AG04449 (cell line): Measurements from ENCODE around the gene MYOM1.
A peak's percentile ranks its signal among the peaks of the same experiment; 100 is the strongest.

ENCODE experiments used
- CTCF ChIA-PET: fragments of 350-600 bp; formaldehyde crosslinking; extraction: SDS; loops from one replicate; lab custom pipeline; 2021; ENCODE audit warnings: antibody characterized with exemption; lab: Yijun Ruan, JAX
- POLR2A ChIA-PET: fragments of 400-600, 350-600 bp; formaldehyde crosslinking; extraction: SDS; loops from one replicate; lab custom pipeline; 2020; ENCODE audit warnings: antibody characterized with exemption, inconsistent platforms; lab: Yijun Ruan, JAX
- DNase-seq: peaks from one replicate; pipeline ENCODE4 v3.0.0-alpha.2; 2010; ENCODE audit warnings: low read depth, low spot score
- H3K4me3 ChIP-seq: 2 replicates; pipeline ENCODE4 v1.5.1; 2011; ENCODE audit warnings: low read depth, mild to moderate bottlenecking, control low read depth, low read length
- CTCF ChIP-seq: IDR thresholded peaks from one replicate; pipeline ENCODE4 v1.5.1; 2011; ENCODE audit warnings: mild to moderate bottlenecking, moderate library complexity, low read length, control low read depth, inconsistent platforms; ENCODE audit not compliant: insufficient read depth; ENCODE audit errors: missing control alignments

MYOM1 gene

GRCh38 chr18:3062798-3063680 is 156.7 kb downstream of the MYOM1 start:
- ChIA-PET POLR2A (no interaction called here), CTCF (interaction anchor here (0.6 to 6.8 kb wide), 35 partner anchors 9 to 184 kb away, joined by 3 to 113 read pairs (median 5); no protein-coding TSS in a partner anchor)
- peak; percentile 67 for TF ChIP-seq CTCF
- no peak for DNase-seq
- no peak overlapping the region for H3K4me3 ChIP-seq

GRCh38 chr18:3061581-3062312 is 158.0 kb downstream of the MYOM1 start:
- no peak for DNase-seq
- POLR2A ChIA-PET = no interaction called here
- CTCF ChIA-PET = interaction anchor here (0.7 to 6.8 kb wide), 27 partner anchors 8 to 185 kb away, joined by 3 to 113 read pairs (median 6); no protein-coding TSS in a partner anchor
- no peak for TF ChIP-seq CTCF
- no peak overlapping the region for H3K4me3 ChIP-seq

GRCh38 chr18:3060667-3061580 is 158.8 kb downstream of the MYOM1 start:
- CTCF ChIA-PET = interaction anchor here (1.2 to 6.8 kb wide), 8 partner anchors 15 to 128 kb away, joined by 4 to 113 read pairs (median 12); no protein-coding TSS in a partner anchor
- TF ChIP-seq CTCF = no peak
- no peak for DNase-seq
- POLR2A ChIA-PET = no interaction called here
- H3K4me3 ChIP-seq = no peak overlapping the region

- DNase-seq = no peak
- no peak for TF ChIP-seq CTCF
- CTCF ChIA-PET = interaction anchor here (1.2 to 6.8 kb wide), 2 partner anchors 30 to 126 kb away, joined by 3 to 41 read pairs; no protein-coding TSS in a partner anchor
- POLR2A ChIA-PET = no interaction called here
- H3K4me3 ChIP-seq = no peak overlapping the region
Measured at GRCh38 chr18:3059272-3059671, 160.5 kb downstream of the MYOM1 start.

DNA sequence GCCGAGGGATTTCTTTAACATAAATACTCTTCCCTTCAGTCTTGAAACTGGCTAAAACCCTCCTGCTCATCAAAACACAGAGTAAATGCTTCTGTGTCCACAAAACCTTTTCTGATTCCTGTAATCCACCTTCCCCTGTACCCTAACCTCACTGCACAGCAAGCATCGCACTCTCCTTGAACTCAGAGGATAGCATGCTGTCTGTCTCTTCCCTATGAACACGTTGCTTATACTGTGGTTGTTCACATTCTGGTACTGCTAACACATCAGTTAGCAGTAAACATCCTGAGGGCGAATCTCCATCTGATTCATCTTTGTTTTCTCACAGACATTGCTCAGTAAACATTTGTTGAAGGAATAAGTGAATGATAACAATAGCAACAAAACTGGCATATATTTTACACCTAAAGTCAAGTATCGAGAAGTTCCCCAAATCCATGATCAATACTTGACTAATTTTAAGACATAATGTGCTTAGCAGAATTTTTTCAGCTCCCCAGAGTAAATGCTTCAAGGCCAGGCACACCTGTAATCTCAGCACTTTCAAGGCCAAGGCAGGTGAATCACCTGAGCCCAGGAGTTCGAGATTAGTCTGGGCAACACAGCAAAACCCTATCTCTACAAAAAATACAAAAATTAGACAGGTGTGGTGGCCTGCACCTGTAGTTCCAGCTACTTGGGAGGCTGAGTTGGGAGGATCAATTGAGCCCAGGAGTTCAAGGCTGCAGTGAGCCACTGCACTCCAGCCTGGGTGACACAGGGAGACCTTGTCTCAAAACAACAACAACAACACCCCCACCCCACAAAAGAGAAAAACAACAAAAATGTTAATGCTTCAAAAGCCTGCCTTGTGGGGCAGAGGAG is 161.2 kb downstream of the MYOM1 start:
- ChIA-PET POLR2A (no interaction called here), CTCF (interaction anchor here (1.2 to 6.8 kb wide), 2 partner anchors 29 to 126 kb away, joined by 3 to 41 read pairs; no protein-coding TSS in a partner anchor)
- TF ChIP-seq CTCF = no peak
- no peak for DNase-seq
- H3K4me3 ChIP-seq = no peak overlapping the region
